RWPE2 (cell line): Measurements from ENCODE around the gene TCFL5.

Source experiments
- ATAC-seq: fragments of 200-7000 bp; cut with Tn5 transposase; 3 replicates; pipeline ENCODE4 v1.9.1; 2021; ENCODE audit warnings: low read depth
- DNase-seq: peaks from one replicate; pipeline ENCODE4 v3.0.0-alpha.2; 2020; ENCODE audit warnings: low spot score
- H3K27ac ChIP-seq: fragments of 450-650 bp; 2 replicates; pipeline ENCODE4 v1.5.1; 2017; ENCODE audit warnings: mild to moderate bottlenecking; ENCODE audit not compliant: poor library complexity, severe bottlenecking
- H3K27me3 ChIP-seq: fragments of 250-450 bp; sonication (Bioruptor Pico); 2 replicates; pipeline ENCODE4 v1.5.1; 2021; ENCODE audit warnings: mild to moderate bottlenecking, moderate library complexity; ENCODE audit not compliant: insufficient read depth, poor library complexity, severe bottlenecking
- H3K36me3 ChIP-seq: fragments of 250-450 bp; sonication (Bioruptor Pico); 2 replicates; pipeline ENCODE4 v1.5.1; 2020; ENCODE audit warnings: low read depth, mild to moderate bottlenecking, moderate library complexity
- H3K4me1 ChIP-seq: fragments of 250-450 bp; sonication (Bioruptor Pico); 2 replicates; pipeline ENCODE4 v1.5.1; 2021; ENCODE audit warnings: mild to moderate bottlenecking, moderate library complexity; ENCODE audit not compliant: insufficient read depth, poor library complexity, severe bottlenecking
- H3K4me3 ChIP-seq: fragments of 250-450 bp; sonication (Bioruptor Pico); 2 replicates; pipeline ENCODE4 v1.5.1; 2021; ENCODE audit warnings: mild to moderate bottlenecking, moderate library complexity; ENCODE audit not compliant: severe bottlenecking
- H3K9me3 ChIP-seq: fragments of 250-450 bp; sonication (Bioruptor Pico); 2 replicates; pipeline ENCODE4 v1.5.1; 2021; ENCODE audit warnings: mild to moderate bottlenecking, moderate library complexity; ENCODE audit not compliant: severe bottlenecking
- CTCF ChIP-seq: fragments of 450-650 bp; IDR thresholded peaks from one replicate; pipeline ENCODE4 v1.5.1; 2017; ENCODE audit warnings: mild to moderate bottlenecking, moderate library complexity; ENCODE audit not compliant: poor library complexity, severe bottlenecking

TCFL5 gene

GRCh38 chr20:62809530-62810428 lies 51.8 kb downstream of the TCFL5 start:
- H3K36me3 ChIP-seq = peaks cover 68% of the 10 kb centered on the region
- ATAC-seq = no peak

GRCh38 chr20:62808211-62808865 lies 53.3 kb downstream of the TCFL5 start:
- Histone ChIP-seq H3K4me1 (peaks cover 9% of the 10 kb centered on the region), H3K27me3 (no peaks in the 10 kb centered on the region), H3K27ac (no peak overlapping the region), H3K4me3 (no peak overlapping the region), H3K36me3 (peaks cover 68% of the 10 kb centered on the region), H3K9me3 (no peaks in the 10 kb centered on the region)
- TF ChIP-seq CTCF = peak; percentile 100
- ATAC-seq = peak; percentile 34
- DNase-seq = peak; percentile 86

More at GRCh38 chr20:62809530-62810428, 51.8 kb downstream of the TCFL5 start:
- no peaks in the 10 kb centered on the region for H3K27me3 ChIP-seq
- peak; percentile 83 for DNase-seq
- H3K4me3 ChIP-seq = no peak overlapping the region
- peaks cover 9% of the 10 kb centered on the region for H3K4me1 ChIP-seq
- H3K9me3 ChIP-seq = no peaks in the 10 kb centered on the region
- no peak overlapping the region for H3K27ac ChIP-seq
- TF ChIP-seq CTCF = no peak

GRCh38 chr20:62807444-62808210 lies 54.0 kb downstream of the TCFL5 start:
- Histone ChIP-seq H3K36me3 (peaks cover 66% of the 10 kb centered on the region), H3K27me3 (no peaks in the 10 kb centered on the region), H3K4me3 (no peak overlapping the region), H3K9me3 (no peaks in the 10 kb centered on the region), H3K27ac (no peak overlapping the region), H3K4me1 (peaks cover 9% of the 10 kb centered on the region)
- TF ChIP-seq CTCF = no peak
- DNase-seq = peak; percentile 84
- no peak for ATAC-seq

- Histone ChIP-seq H3K4me1 (peaks cover 9% of the 10 kb centered on the region), H3K27ac (peak overlapping the region; percentile 60), H3K27me3 (no peaks in the 10 kb centered on the region), H3K36me3 (peaks cover 57% of the 10 kb centered on the region), H3K4me3 (peak overlapping the region; percentile 97), H3K9me3 (no peaks in the 10 kb centered on the region)
- ATAC-seq (no peak), DNase-seq (no peak)
- TF ChIP-seq CTCF = no peak
These were observed 55.1 kb downstream of the TCFL5 start for GRCh38 chr20:62806383-62807050.
